HEK293 (cell line): ENCODE results near the gene PSMA2.

Experiments
- CTCF ChIA-PET: fragments of 350-600 bp; formaldehyde crosslinking; extraction: SDS; loops from one replicate; lab custom pipeline; 2021; ENCODE audit warnings: antibody characterized with exemption; lab: Yijun Ruan, JAX
- POLR2A ChIA-PET: fragments of 300-600 bp; formaldehyde crosslinking; extraction: SDS; loops from one replicate; lab custom pipeline; 2020; ENCODE audit warnings: antibody characterized with exemption, inconsistent platforms; lab: Yijun Ruan, JAX
- H3K27ac ChIP-seq: fragments of 200-500 bp; sonication (Bioruptor generic); 2 replicates; pipeline ENCODE4 v1.5.1; 2014; ENCODE audit warnings: low read depth, low read length, control low read depth, inconsistent platforms; ENCODE audit errors: extremely low read depth
- H3K36me3 ChIP-seq, 2 experiments: fragments of 200-500 bp in 1 of 2; sonication (Bioruptor generic) in 1 of 2; 1 replicate in 1 of 2; 2 replicates in 1 of 2; pipeline ENCODE4 v1.5.1; 2014 to 2017; ENCODE audit warnings: inconsistent platforms in 2 of 2, low read length in 2 of 2; ENCODE audit not compliant: control insufficient read depth in 2 of 2, insufficient read depth in 1 of 2
- H3K4me1 ChIP-seq: fragments of 200-500 bp; sonication (Bioruptor generic); 2 replicates; pipeline ENCODE4 v1.5.1; 2014; ENCODE audit warnings: mild to moderate bottlenecking, low read length, inconsistent platforms; ENCODE audit not compliant: control insufficient read depth, insufficient read depth
- H3K4me3 ChIP-seq: 2 replicates; pipeline ENCODE4 v1.5.1; 2011; ENCODE audit warnings: low read depth, mild to moderate bottlenecking, control low read depth, low read length, moderate library complexity
- H3K9me3 ChIP-seq: fragments of 200-500 bp; sonication (Bioruptor generic); 2 replicates; pipeline ENCODE4 v1.5.1; 2014; ENCODE audit warnings: low read depth, low read length, inconsistent platforms; ENCODE audit not compliant: control insufficient read depth, insufficient read depth
- BCL11A ChIP-seq: fragments of 450-650 bp; formaldehyde crosslinking; IDR thresholded peaks from 2 replicates; pipeline ENCODE4 v1.5.1; 2016; ENCODE audit warnings: low read depth, missing biosample characterization, missing genetic modification characterization
- GFI1B ChIP-seq: fragments of 450-650 bp; formaldehyde crosslinking; IDR thresholded peaks from 2 replicates; pipeline ENCODE4 v1.5.1; 2016; ENCODE audit warnings: missing biosample characterization, missing genetic modification characterization
- GLIS2 ChIP-seq: fragments of 450-650 bp; formaldehyde crosslinking; IDR thresholded peaks from 2 replicates; pipeline ENCODE4 v1.5.1; 2016; ENCODE audit warnings: missing biosample characterization, missing genetic modification characterization
- KLF9 ChIP-seq: fragments of 450-650 bp; formaldehyde crosslinking; IDR thresholded peaks from 2 replicates; pipeline ENCODE4 v1.5.1; 2016; ENCODE audit warnings: missing biosample characterization, missing genetic modification characterization, low read depth
- MYNN ChIP-seq: fragments of 450-650 bp; formaldehyde crosslinking; IDR thresholded peaks from 2 replicates; pipeline ENCODE4 v1.5.1; 2016; ENCODE audit warnings: missing biosample characterization, missing genetic modification characterization, borderline replicate concordance
- YY2 ChIP-seq: fragments of 450-650 bp; formaldehyde crosslinking; IDR thresholded peaks from 2 replicates; pipeline ENCODE4 v1.5.1; 2016; ENCODE audit warnings: missing biosample characterization, missing genetic modification characterization
- ZBTB10 ChIP-seq: fragments of 450-650 bp; formaldehyde crosslinking; IDR thresholded peaks from 2 replicates; pipeline ENCODE4 v1.5.1; 2016; ENCODE audit warnings: missing biosample characterization, missing genetic modification characterization
- ZFP37 ChIP-seq: fragments of 450-650 bp; formaldehyde crosslinking; IDR thresholded peaks from 2 replicates; pipeline ENCODE4 v1.5.1; 2016; ENCODE audit warnings: missing biosample characterization, missing genetic modification characterization
- ZIC2 ChIP-seq: fragments of 450-650 bp; formaldehyde crosslinking; IDR thresholded peaks from 2 replicates; pipeline ENCODE4 v1.5.1; 2016; ENCODE audit warnings: missing biosample characterization, missing genetic modification characterization
- ZNF10 ChIP-seq: fragments of 450-650 bp; formaldehyde crosslinking; IDR thresholded peaks from 2 replicates; pipeline ENCODE4 v1.5.1; 2017; ENCODE audit warnings: missing biosample characterization, missing genetic modification characterization
- ZNF19 ChIP-seq: fragments of 450-650 bp; formaldehyde crosslinking; IDR thresholded peaks from 2 replicates; pipeline ENCODE4; 2016; ENCODE audit warnings: missing biosample characterization, missing genetic modification characterization, low read depth
- ZNF214 ChIP-seq: fragments of 450-650 bp; formaldehyde crosslinking; IDR thresholded peaks from 2 replicates; pipeline ENCODE4 v1.5.1; 2017; ENCODE audit warnings: missing biosample characterization, mild to moderate bottlenecking, missing genetic modification characterization, borderline replicate concordance
- ZNF311 ChIP-seq: fragments of 450-650 bp; formaldehyde crosslinking; IDR thresholded peaks from 2 replicates; pipeline ENCODE4 v1.5.1; 2017; ENCODE audit warnings: missing biosample characterization, missing genetic modification characterization, borderline replicate concordance
- ZNF433 ChIP-seq: fragments of 450-650 bp; formaldehyde crosslinking; IDR thresholded peaks from 2 replicates; pipeline ENCODE4 v1.5.1; 2016; ENCODE audit warnings: missing biosample characterization, missing genetic modification characterization, low read depth
- ZNF48 ChIP-seq: fragments of 450-650 bp; formaldehyde crosslinking; IDR thresholded peaks from 2 replicates; pipeline ENCODE4 v1.5.1; 2016; ENCODE audit warnings: missing biosample characterization, missing genetic modification characterization
- ZNF518A ChIP-seq: fragments of 450-650 bp; formaldehyde crosslinking; conservative IDR thresholded peaks from 2 replicates; pipeline ENCODE4 v1.5.1; 2016; ENCODE audit warnings: low read depth, missing biosample characterization, missing genetic modification characterization
- ZNF544 ChIP-seq: fragments of 450-650 bp; formaldehyde crosslinking; IDR thresholded peaks from 2 replicates; pipeline ENCODE4 v1.5.0; 2017; ENCODE audit warnings: missing biosample characterization, missing genetic modification characterization
- ZNF561 ChIP-seq: fragments of 450-650 bp; IDR thresholded peaks from 2 replicates; pipeline ENCODE4 v1.5.1; 2018; ENCODE audit warnings: missing biosample characterization, missing genetic modification characterization, borderline replicate concordance
- ZNF596 ChIP-seq: fragments of 450-650 bp; IDR thresholded peaks from 2 replicates; pipeline ENCODE4 v1.5.0; 2018; ENCODE audit warnings: missing biosample characterization, mild to moderate bottlenecking, missing genetic modification characterization, moderate library complexity
- ZNF629 ChIP-seq: fragments of 450-650 bp; formaldehyde crosslinking; IDR thresholded peaks from 2 replicates; pipeline ENCODE4 v1.5.1; 2017; ENCODE audit warnings: missing biosample characterization, missing genetic modification characterization
- ZNF664 ChIP-seq: fragments of 450-650 bp; formaldehyde crosslinking; IDR thresholded peaks from 2 replicates; pipeline ENCODE4 v1.5.1; 2016; ENCODE audit warnings: missing biosample characterization, missing genetic modification characterization
- ZNF776 ChIP-seq: fragments of 450-650 bp; formaldehyde crosslinking; IDR thresholded peaks from 2 replicates; pipeline ENCODE4 v1.5.0; 2017; ENCODE audit warnings: missing biosample characterization, missing genetic modification characterization, borderline replicate concordance
- ZNF785 ChIP-seq: fragments of 450-650 bp; formaldehyde crosslinking; IDR thresholded peaks from 2 replicates; pipeline ENCODE4 v1.5.1; 2016; ENCODE audit warnings: missing biosample characterization, missing genetic modification characterization
- TF ChIP-seq, protein P1 (sequence below): fragments of 450-650 bp; formaldehyde crosslinking; IDR thresholded peaks from 2 replicates; pipeline ENCODE4 v1.5.1; 2017; ENCODE audit warnings: missing biosample characterization, missing genetic modification characterization
- TF ChIP-seq, protein P2 (sequence below): sonication (generic); formaldehyde crosslinking; IDR thresholded peaks from 2 replicates; pipeline ENCODE4 v1.8.1; 2022; ENCODE audit warnings: mild to moderate bottlenecking, moderate library complexity, missing genetic modification reagents

The PSMA2 gene

DNA sequence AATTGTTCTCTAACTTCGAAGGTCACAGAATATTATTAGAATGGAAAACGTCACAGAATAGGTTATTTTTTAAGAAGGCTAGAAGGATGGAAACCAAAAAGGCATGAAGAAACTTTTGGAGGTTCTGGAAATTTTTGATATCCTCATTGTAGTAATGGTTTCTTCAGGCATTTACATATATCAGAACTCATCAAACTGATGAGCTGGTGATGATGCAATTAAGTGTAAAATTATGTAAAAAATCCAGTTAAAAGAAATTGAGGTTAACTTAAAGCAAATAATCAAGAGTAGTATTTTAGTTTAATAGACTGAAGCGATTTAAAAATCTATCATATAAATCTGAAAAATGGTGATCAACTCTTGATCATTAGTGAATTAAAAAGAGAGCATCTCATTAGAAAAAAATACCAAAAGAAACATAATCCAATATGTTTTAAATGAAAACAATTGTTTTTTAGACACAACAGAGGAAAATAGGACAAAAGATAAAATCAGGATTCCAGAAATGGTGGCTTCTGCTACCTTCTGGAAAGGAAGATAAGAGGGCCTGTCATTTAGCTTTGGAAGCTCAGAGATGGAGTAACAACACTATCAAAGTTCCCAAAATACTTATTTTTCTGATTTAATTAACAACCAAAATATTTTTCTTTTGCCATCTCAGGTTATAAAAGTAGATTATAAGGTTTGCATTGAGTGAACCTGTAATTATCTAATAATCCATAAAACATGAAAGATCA lies 9.8 kb downstream of the PSMA2 start:
- H3K9me3 ChIP-seq = no peaks in the 10 kb centered on the region
- TF ChIP-seq KLF9 (tag by site-specific recombination) (no peak), MYNN (tag by site-specific recombination) (no peak), ZNF518A (no peak), ZNF561 (no peak), ZNF596 (tag by site-specific recombination) (no peak), ZNF629 (no peak), ZIC2 (no peak), ZNF48 (tag by site-specific recombination) (no peak), ZNF433 (no peak), ZNF785 (tag by site-specific recombination) (no peak), ZNF311 (no peak), ZNF19 (no peak), ZNF776 (tag by site-specific recombination) (no peak), ZNF664 (no peak), YY2 (tag by site-specific recombination) (no peak)
- TF ChIP-seq, protein P1, sequence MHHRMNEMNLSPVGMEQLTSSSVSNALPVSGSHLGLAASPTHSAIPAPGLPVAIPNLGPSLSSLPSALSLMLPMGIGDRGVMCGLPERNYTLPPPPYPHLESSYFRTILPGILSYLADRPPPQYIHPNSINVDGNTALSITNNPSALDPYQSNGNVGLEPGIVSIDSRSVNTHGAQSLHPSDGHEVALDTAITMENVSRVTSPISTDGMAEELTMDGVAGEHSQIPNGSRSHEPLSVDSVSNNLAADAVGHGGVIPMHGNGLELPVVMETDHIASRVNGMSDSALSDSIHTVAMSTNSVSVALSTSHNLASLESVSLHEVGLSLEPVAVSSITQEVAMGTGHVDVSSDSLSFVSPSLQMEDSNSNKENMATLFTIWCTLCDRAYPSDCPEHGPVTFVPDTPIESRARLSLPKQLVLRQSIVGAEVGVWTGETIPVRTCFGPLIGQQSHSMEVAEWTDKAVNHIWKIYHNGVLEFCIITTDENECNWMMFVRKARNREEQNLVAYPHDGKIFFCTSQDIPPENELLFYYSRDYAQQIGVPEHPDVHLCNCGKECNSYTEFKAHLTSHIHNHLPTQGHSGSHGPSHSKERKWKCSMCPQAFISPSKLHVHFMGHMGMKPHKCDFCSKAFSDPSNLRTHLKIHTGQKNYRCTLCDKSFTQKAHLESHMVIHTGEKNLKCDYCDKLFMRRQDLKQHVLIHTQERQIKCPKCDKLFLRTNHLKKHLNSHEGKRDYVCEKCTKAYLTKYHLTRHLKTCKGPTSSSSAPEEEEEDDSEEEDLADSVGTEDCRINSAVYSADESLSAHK (tag by site-specific recombination) = no peak
- TF ChIP-seq, all 188 proteins: peak for 0
- no peak overlapping the region for H3K27ac ChIP-seq
- H3K4me3 ChIP-seq = no peak overlapping the region
- no peaks in the 10 kb centered on the region for H3K4me1 ChIP-seq
- ChIA-PET CTCF (interaction anchor here (1.5 to 1.8 kb wide), 2 partner anchors 10 to 340 kb away, joined by 3 to 4 read pairs; no protein-coding TSS in a partner anchor), POLR2A (interaction anchor here (1.4 kb wide), 1 partner anchor 10 kb away, joined by 4 read pairs; the partner anchor contains the start of genes MRPL32 and PSMA2)
- H3K36me3 ChIP-seq = peaks cover 78 to 86% of the 10 kb centered on the region in 2 experiments

DNA sequence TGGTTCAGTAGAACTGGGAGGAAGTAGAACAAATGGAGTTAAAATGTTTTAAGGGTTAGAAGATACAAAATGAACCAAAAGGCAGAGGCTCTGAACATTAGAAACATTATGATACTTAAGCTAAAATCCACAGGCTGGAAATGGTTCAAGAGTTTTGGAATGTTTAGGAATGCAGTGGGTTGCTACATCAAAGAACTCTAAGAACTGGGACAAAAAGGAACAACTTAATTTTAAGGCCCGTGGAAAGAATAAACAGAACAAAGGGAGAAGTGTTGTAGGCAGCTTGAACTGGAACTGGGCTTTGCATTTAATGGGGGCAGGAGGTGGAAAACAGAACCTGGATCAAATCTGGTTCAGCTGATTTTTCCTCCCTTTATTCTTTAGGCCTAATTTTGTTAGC lies 16.6 kb downstream of the PSMA2 start:
- ChIA-PET POLR2A (interaction anchor here (1.4 kb wide), 1 partner anchor 13 kb away, joined by 4 read pairs; no protein-coding TSS in a partner anchor), CTCF (interaction anchor here (0.6 to 1.5 kb wide), 2 partner anchors 39 to 975 kb away, joined by 3 to 5 read pairs; no protein-coding TSS in a partner anchor)
- Histone ChIP-seq H3K4me3 (no peak overlapping the region), H3K9me3 (no peaks in the 10 kb centered on the region), H3K36me3 (peaks cover 23 to 54% of the 10 kb centered on the region in 2 experiments), H3K4me1 (no peaks in the 10 kb centered on the region), H3K27ac (no peak overlapping the region)
- TF ChIP-seq ZFP37 (tag by site-specific recombination) (no peak), ZNF214 (no peak), GFI1B (tag by site-specific recombination) (no peak), ZNF10 (tag by site-specific recombination) (no peak), GLIS2 (tag by site-specific recombination) (no peak), ZNF544 (tag by site-specific recombination) (no peak), BCL11A (no peak), ZBTB10 (tag by site-specific recombination) (no peak)
- TF ChIP-seq, protein P2, sequence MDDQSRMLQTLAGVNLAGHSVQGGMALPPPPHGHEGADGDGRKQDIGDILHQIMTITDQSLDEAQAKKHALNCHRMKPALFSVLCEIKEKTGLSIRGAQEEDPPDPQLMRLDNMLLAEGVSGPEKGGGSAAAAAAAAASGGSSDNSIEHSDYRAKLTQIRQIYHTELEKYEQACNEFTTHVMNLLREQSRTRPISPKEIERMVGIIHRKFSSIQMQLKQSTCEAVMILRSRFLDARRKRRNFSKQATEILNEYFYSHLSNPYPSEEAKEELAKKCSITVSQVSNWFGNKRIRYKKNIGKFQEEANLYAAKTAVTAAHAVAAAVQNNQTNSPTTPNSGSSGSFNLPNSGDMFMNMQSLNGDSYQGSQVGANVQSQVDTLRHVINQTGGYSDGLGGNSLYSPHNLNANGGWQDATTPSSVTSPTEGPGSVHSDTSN (CRISPR knock-in tag) = no peak
